Stimulated activated CD8-positive, alpha-beta memory T cell treated with anti-CD3 and anti-CD28 coated beads, Interleukin-2, amount 100 ng/mL, for 1 hour (primary cell): ENCODE results near the gene LSAMP.

Experiments used
- DNase-seq, 2 donors: peaks; one replicate each; pipeline ENCODE4 v3.0.0-alpha.2; 2020; ENCODE audit warnings: low read depth in 2 of 2

Gene LSAMP

GRCh38 chr3:116165135-116165534, 280.2 kb downstream of the LSAMP start:
- DNase-seq = no peak

- DNase-seq = no peak
These were observed 281.2 kb downstream of the LSAMP start for GRCh38 chr3:116164039-116164438.

- no peak for DNase-seq
These were observed 283.4 kb downstream of the LSAMP start for GRCh38 chr3:116161575-116162525.

GRCh38 chr3:116160594-116160993, 284.7 kb downstream of the LSAMP start:
- no peak for DNase-seq

- DNase-seq = no peak
These were observed 289.4 kb downstream of the LSAMP start for GRCh38 chr3:116155841-116156240.

GRCh38 chr3:116154389-116154788, 290.9 kb downstream of the LSAMP start:
- no peak for DNase-seq

- no peak for DNase-seq
These were observed 292.1 kb downstream of the LSAMP start for GRCh38 chr3:116153174-116153573.

- DNase-seq = no peak
These were observed 294.6 kb downstream of the LSAMP start for GRCh38 chr3:116150655-116151167.

GRCh38 chr3:116148881-116149851, 296.1 kb downstream of the LSAMP start:
- DNase-seq = no peak

- DNase-seq = no peak
These were observed 299.7 kb downstream of the LSAMP start for GRCh38 chr3:116145613-116146012.

- no peak for DNase-seq
These were observed 303.6 kb downstream of the LSAMP start for GRCh38 chr3:116141724-116142123.

- DNase-seq = no peak
These were observed 305.1 kb downstream of the LSAMP start for GRCh38 chr3:116140100-116140689.

GRCh38 chr3:116139641-116140040, 305.6 kb downstream of the LSAMP start:
- DNase-seq = no peak

GRCh38 chr3:116135457-116136085, 309.7 kb downstream of the LSAMP start:
- no peak for DNase-seq

- no peak for DNase-seq
These were observed 315.9 kb downstream of the LSAMP start for GRCh38 chr3:116129187-116129946.

GRCh38 chr3:116127464-116127863, 317.8 kb downstream of the LSAMP start:
- no peak for DNase-seq

- DNase-seq = no peak
These were observed 321.1 kb downstream of the LSAMP start for GRCh38 chr3:116124166-116124565.

- DNase-seq = no peak
These were observed 326.7 kb downstream of the LSAMP start for GRCh38 chr3:116118475-116119169.

- DNase-seq = no peak
These were observed 330.7 kb downstream of the LSAMP start for GRCh38 chr3:116114586-116114985.

GRCh38 chr3:116112696-116113095, 332.6 kb downstream of the LSAMP start:
- no peak for DNase-seq
